Activated CD4-positive, alpha-beta T cell treated with anti-CD3 and anti-CD28 coated beads for 36 hours (primary cell): Measurements from ENCODE around the gene PTH1R. TPM values are rescaled to one million over a fixed set of nuclear protein-coding genes. Genes with fewer than 3 reads are reported as not detected.
A peak's percentile ranks its signal among the peaks of the same experiment; 100 is the strongest.

Experiments used
- ATAC-seq: fragments of 200-7000 bp; cut with Tn5 transposase; one replicate; pipeline ENCODE4 v1.10.0; 2021; ENCODE audit warnings: mild to moderate bottlenecking, moderate library complexity
- CTCF ChIA-PET: fragments of 350-600 bp; sonication (Branson Sonifier 250); formaldehyde crosslinking; loops from one replicate; lab custom pipeline; 2021; ENCODE audit warnings: antibody characterized with exemption; lab: Charles Lee
- POLR2A ChIA-PET: fragments of 350-600 bp; sonication (Branson Sonifier 250); formaldehyde crosslinking; loops from one replicate; lab custom pipeline; 2021; ENCODE audit warnings: antibody characterized with exemption, inconsistent platforms; lab: Charles Lee
- DNase-seq: peaks from one replicate; pipeline ENCODE4 v3.0.0-alpha.2; 2020
- H3K27ac Mint-ChIP-seq: one replicate; pipeline ENCODE4 v1.8.0; 2021; ENCODE audit warnings: mixed read lengths
- H3K27me3 Mint-ChIP-seq: one replicate; pipeline ENCODE4 v1.8.0; 2021; ENCODE audit warnings: mixed read lengths
- H3K36me3 Mint-ChIP-seq: one replicate; pipeline ENCODE4 v1.8.0; 2021; ENCODE audit warnings: low read depth, mixed read lengths
- H3K4me1 Mint-ChIP-seq: one replicate; pipeline ENCODE4 v1.8.0; 2021; ENCODE audit warnings: mixed read lengths
- H3K4me3 Mint-ChIP-seq: one replicate; pipeline ENCODE4 v1.8.0; 2021; ENCODE audit warnings: mild to moderate bottlenecking, moderate library complexity, mixed read lengths
- H3K9me3 Mint-ChIP-seq: one replicate; pipeline ENCODE4 v1.8.0; 2021; ENCODE audit warnings: low read depth, mixed read lengths
- intact Hi-C, 2 experiments: fragments of 100-400 bp; cut with DNase I in 1 of 2; cut with micrococcal nuclease in 1 of 2; formaldehyde crosslinking; loops; one replicate each; pipeline versions ENCODE4 v1.14.2 to v1.15.1; 2022 to 2024; cut with DNase I, micrococcal nuclease
- total RNA-seq, 2 experiments: library from RNA; stranded (reverse); gene quantifications; one replicate each; pipeline ENCODE4 v1.2.3, GENCODE V29; 2021

The PTH1R gene
- total RNA-seq, 2 experiments from 2014 or later, result not detected

- DNase-seq (no peak), ATAC-seq (no peak)
- POLR2A ChIA-PET, result no interaction called here
- CTCF ChIA-PET, result interaction anchor here (0.6 to 1.3 kb wide), 5 partner anchors 23 to 210 kb away, joined by 3 read pairs; no protein-coding TSS in a partner anchor
- Mint-ChIP-seq H3K36me3 (peaks cover 32% of the 10 kb centered on the region), H3K27me3 (no peaks in the 10 kb centered on the region), H3K27ac (peak overlapping the region; percentile 30), H3K4me1 (peaks cover 56% of the 10 kb centered on the region), H3K4me3 (no peak overlapping the region), H3K9me3 (peaks cover 3% of the 10 kb centered on the region)
- intact Hi-C loops, result no loop called here
Observed at GRCh38 chr3:46932455-46933225, 55.1 kb downstream of the PTH1R start.

GRCh38 chr3:46933261-46933660 lies 55.7 kb downstream of the PTH1R start:
- Mint-ChIP-seq H3K9me3 (peaks cover 3% of the 10 kb centered on the region), H3K36me3 (peaks cover 36% of the 10 kb centered on the region), H3K27me3 (no peaks in the 10 kb centered on the region), H3K4me3 (no peak overlapping the region), H3K27ac (no peak overlapping the region), H3K4me1 (peaks cover 51% of the 10 kb centered on the region)
- DNase-seq (no peak), ATAC-seq (no peak)
- POLR2A ChIA-PET, result no interaction called here
- CTCF ChIA-PET, result interaction anchor here (0.6 to 1.3 kb wide), 5 partner anchors 24 to 209 kb away, joined by 3 read pairs; no protein-coding TSS in a partner anchor
- intact Hi-C loops, result no loop called here

DNA sequence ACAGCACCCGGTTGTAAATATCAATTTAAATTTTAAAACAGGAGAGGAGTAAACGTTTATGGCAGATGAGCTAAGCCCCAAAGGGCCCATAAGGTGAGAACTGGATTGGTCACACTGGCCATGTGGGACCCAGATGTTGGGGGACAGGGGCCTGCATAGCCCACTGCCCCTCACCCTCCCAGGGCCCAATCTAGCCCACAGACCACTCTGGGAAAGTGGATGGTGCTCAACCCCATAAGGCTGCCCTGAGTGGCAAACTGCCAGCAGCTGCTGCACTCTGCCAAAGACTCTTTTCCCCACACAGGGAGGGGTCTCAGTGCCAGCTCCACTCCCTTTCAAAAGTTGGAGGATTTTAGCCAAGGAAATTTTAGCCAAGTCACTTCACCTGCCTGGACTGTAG lies 56.6 kb downstream of the PTH1R start:
- Mint-ChIP-seq H3K27me3 (no peaks in the 10 kb centered on the region), H3K4me3 (no peak overlapping the region), H3K9me3 (no peaks in the 10 kb centered on the region), H3K4me1 (peaks cover 43% of the 10 kb centered on the region), H3K36me3 (peaks cover 33% of the 10 kb centered on the region), H3K27ac (no peak overlapping the region)
- intact Hi-C loops, result no loop called here
- ChIA-PET CTCF (interaction anchor here (0.6 to 1.3 kb wide), 4 partner anchors 11 to 212 kb away, joined by 3 to 5 read pairs (median 4); no protein-coding TSS in a partner anchor), POLR2A (interaction anchor here (0.6 kb wide), 1 partner anchor 117 kb away, joined by 3 read pairs; no protein-coding TSS in a partner anchor)
- ATAC-seq (no peak), DNase-seq (no peak)

GRCh38 chr3:46934498-46935167 lies 57.1 kb downstream of the PTH1R start:
- Mint-ChIP-seq H3K9me3 (no peaks in the 10 kb centered on the region), H3K4me3 (no peak overlapping the region), H3K27ac (no peak overlapping the region), H3K4me1 (peaks cover 38% of the 10 kb centered on the region), H3K36me3 (peaks cover 32% of the 10 kb centered on the region), H3K27me3 (no peaks in the 10 kb centered on the region)
- DNase-seq (no peak), ATAC-seq (no peak)
- POLR2A ChIA-PET, result interaction anchor here (0.6 kb wide), 1 partner anchor 116 kb away, joined by 3 read pairs; no protein-coding TSS in a partner anchor
- CTCF ChIA-PET, result interaction anchor here (0.6 to 1.3 kb wide), 3 partner anchors 12 to 211 kb away, joined by 3 to 5 read pairs (median 4); no protein-coding TSS in a partner anchor
- intact Hi-C loops, result no loop called here

DNA sequence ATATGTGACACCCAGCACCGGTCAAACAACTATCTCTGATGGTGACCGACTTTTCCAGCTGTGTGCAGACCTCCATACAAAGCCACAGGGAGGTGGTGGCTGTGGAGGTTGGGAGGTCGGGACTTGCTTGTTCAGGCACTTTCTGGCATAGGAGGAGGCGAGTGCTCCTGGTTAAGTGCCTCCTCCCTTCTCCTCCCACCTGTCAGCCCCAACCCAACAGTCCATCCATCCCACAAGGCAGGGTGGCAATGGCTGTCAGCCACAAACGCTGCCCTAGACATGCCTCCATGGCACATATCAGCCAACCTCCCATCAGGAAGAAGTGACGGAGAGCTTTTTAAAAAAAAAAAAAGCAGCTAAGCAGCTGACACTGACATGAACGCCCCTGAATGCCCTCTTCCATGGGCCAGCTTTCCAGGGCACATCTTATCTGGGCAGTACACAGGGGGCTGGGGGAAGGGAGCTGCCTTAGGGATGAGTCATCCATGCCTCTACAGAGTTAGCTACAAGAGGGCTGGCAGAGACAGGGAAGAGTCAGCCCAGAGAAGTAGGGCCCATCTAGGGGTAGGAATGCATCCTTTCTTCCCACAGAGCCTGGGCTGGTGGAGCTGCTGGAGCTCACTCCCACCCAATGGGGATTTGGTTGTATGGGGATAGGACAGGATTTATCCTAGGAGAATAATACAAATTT lies 57.8 kb downstream of the PTH1R start:
- DNase-seq (no peak), ATAC-seq (peak; percentile 51)
- POLR2A ChIA-PET, result interaction anchor here (0.6 kb wide), 1 partner anchor 45 kb away, joined by 4 read pairs; no protein-coding TSS in a partner anchor
- Mint-ChIP-seq H3K9me3 (no peaks in the 10 kb centered on the region), H3K36me3 (peaks cover 35% of the 10 kb centered on the region), H3K27me3 (no peaks in the 10 kb centered on the region), H3K27ac (peak overlapping the region; percentile 37), H3K4me3 (no peak overlapping the region), H3K4me1 (peaks cover 38% of the 10 kb centered on the region)
- CTCF ChIA-PET, result interaction anchor here (0.6 to 1.3 kb wide), 8 partner anchors 12 to 211 kb away, joined by 3 to 5 read pairs (median 3); no protein-coding TSS in a partner anchor
- intact Hi-C loops, result no loop called here

DNA sequence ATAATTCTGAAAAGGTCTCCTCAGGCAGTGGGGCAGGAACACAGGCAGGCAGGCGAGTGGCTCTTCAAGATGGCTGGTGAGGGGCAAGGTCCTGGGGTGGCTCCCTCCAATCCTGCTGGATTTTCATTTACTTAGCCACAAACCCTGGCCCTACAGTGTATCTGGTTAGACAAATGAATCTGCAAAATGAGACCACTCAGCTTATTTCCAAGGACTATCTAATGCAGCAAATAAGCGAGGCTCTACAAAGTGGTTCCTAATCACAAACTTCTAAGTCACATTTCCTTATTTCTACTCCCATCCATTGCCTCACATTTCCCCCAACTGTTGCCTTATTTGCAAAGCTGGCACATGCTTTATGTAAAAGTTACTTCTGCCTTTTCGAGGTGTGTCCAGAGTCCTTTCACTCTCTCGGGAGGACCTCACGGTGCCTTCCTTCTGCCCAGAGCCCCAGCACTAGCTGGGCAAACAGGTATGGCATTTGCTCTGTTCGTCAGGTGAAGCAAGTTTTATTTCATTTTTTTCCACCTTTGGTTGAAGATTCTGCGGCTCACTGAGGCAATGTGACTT lies 58.6 kb downstream of the PTH1R start:
- POLR2A ChIA-PET, result interaction anchor here (0.6 kb wide), 1 partner anchor 44 kb away, joined by 4 read pairs; no protein-coding TSS in a partner anchor
- DNase-seq (no peak), ATAC-seq (no peak)
- Mint-ChIP-seq H3K4me3 (no peak overlapping the region), H3K36me3 (peaks cover 36% of the 10 kb centered on the region), H3K27ac (peak overlapping the region; percentile 17), H3K4me1 (peaks cover 34% of the 10 kb centered on the region), H3K27me3 (no peaks in the 10 kb centered on the region), H3K9me3 (no peaks in the 10 kb centered on the region)
- intact Hi-C loops, result no loop called here
- CTCF ChIA-PET, result interaction anchor here (0.6 to 1.2 kb wide), 6 partner anchors 13 to 144 kb away, joined by 3 read pairs; no protein-coding TSS in a partner anchor

GRCh38 chr3:46936733-46937250 lies 59.3 kb downstream of the PTH1R start:
- DNase-seq (no peak), ATAC-seq (no peak)
- ChIA-PET CTCF (interaction anchor here (1.2 kb wide), 1 partner anchor 14 kb away, joined by 3 read pairs; no protein-coding TSS in a partner anchor), POLR2A (no interaction called here)
- intact Hi-C loops, result no loop called here
- no peak overlapping the region for H3K27ac Mint-ChIP-seq
- peaks cover 29% of the 10 kb centered on the region for H3K4me1 Mint-ChIP-seq
- no peak overlapping the region for H3K4me3 Mint-ChIP-seq
- no peaks in the 10 kb centered on the region for H3K27me3 Mint-ChIP-seq
- peaks cover 36% of the 10 kb centered on the region for H3K36me3 Mint-ChIP-seq
- no peaks in the 10 kb centered on the region for H3K9me3 Mint-ChIP-seq

GRCh38 chr3:46938118-46938517 lies 60.6 kb downstream of the PTH1R start:
- no peak for ATAC-seq
- Mint-ChIP-seq H3K4me3 (no peak overlapping the region), H3K27me3 (no peaks in the 10 kb centered on the region), H3K27ac (no peak overlapping the region), H3K9me3 (no peaks in the 10 kb centered on the region), H3K36me3 (peaks cover 36% of the 10 kb centered on the region), H3K4me1 (peaks cover 26% of the 10 kb centered on the region)
- ChIA-PET CTCF (interaction anchor here (0.6 to 1.0 kb wide), 2 partner anchors 9 to 246 kb away, joined by 3 to 4 read pairs; no protein-coding TSS in a partner anchor), POLR2A (no interaction called here)
- intact Hi-C loops, result no loop called here
- DNase-seq, result no peak

DNA sequence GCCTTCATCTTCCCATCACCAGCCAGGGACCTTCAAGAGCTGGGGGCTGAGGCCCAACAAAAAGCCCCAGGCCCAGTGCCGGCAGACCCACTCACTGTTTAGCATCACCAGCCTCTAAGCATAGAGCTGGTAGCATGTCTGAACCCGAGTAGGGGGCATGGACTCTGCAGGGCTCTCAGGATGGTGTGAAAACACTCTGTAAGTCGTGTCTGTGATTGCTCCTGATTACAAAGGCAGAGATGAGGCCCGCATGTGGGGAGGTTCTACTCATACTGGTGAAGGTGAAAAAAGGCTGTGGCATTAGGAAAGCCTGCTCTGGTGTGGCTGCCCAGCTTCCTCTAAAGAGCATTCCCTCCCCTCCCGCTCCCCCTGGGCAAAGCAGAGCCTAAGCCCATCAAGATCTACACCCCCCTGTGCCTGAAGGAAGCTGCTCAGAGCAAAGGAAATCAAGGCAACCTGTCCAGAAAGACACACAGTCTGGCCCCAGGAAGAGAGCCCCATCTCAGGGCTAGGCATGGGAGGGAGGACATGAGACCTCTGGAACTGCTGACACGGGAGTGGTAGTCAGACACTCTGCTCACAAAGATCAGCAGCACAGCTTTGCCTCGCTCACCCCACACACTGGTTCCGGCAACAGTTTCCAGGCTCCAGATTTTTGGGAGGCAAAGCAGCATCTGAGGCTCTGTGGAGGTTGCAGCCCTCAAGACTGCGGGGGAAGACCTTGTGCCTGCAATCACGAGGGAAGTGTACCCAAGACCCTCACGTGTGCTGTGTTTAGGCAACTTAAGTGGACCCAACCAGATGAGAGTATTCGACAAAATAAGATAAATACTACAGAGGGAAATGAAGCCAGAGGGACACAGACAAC lies 62.3 kb downstream of the PTH1R start:
- no peaks in the 10 kb centered on the region for H3K27me3 Mint-ChIP-seq
- H3K4me1 Mint-ChIP-seq, result peaks cover 29% of the 10 kb centered on the region
- CTCF ChIA-PET, result interaction anchor here (0.7 to 1.6 kb wide), 2 partner anchors 10 to 117 kb away, joined by 3 read pairs; no protein-coding TSS in a partner anchor
- no peak overlapping the region for H3K4me3 Mint-ChIP-seq
- POLR2A ChIA-PET, result interaction anchor here (0.6 kb wide), 1 partner anchor 19 kb away, joined by 3 read pairs; no protein-coding TSS in a partner anchor
- peak overlapping the region; percentile 25 for H3K27ac Mint-ChIP-seq
- no peaks in the 10 kb centered on the region for H3K9me3 Mint-ChIP-seq
- ATAC-seq (no peak), DNase-seq (no peak)
- intact Hi-C loops, result no loop called here
- H3K36me3 Mint-ChIP-seq, result peaks cover 33% of the 10 kb centered on the region
